Measurements from ENCODE around the gene RUBCN.
"Not testable (repeated sequence)": the region's sequence is repeated elsewhere in the genome, so short reads cannot be mapped to it uniquely, and the experiment has no call there.

DNA sequence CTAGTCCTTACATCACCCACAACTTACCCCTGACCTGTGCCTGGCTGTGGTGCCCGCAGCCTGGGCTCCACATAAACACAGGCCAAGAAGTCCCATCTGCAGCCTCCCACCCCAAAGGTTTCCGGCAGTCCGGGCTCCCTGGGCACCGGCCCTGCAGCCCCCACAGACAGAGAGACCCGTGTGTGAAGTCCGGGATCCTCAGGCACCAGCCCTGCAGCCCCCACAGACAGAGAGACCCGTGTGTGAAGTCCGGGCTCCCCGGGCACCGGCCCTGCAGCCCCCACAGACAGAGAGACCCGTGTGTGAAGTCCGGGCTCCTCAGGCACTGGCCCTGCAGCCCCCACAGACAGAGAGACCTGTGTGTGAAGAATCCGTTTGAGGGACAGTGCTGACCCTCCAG is 78.0 kb downstream of the RUBCN start:
- TF ChIP-seq EZH2 (IDR thresholded peaks at IDR 0.05; ENCODE audit: insufficient read depth, low read length), result not testable (repeated sequence)
- TF ChIP-seq, protein P1, sequence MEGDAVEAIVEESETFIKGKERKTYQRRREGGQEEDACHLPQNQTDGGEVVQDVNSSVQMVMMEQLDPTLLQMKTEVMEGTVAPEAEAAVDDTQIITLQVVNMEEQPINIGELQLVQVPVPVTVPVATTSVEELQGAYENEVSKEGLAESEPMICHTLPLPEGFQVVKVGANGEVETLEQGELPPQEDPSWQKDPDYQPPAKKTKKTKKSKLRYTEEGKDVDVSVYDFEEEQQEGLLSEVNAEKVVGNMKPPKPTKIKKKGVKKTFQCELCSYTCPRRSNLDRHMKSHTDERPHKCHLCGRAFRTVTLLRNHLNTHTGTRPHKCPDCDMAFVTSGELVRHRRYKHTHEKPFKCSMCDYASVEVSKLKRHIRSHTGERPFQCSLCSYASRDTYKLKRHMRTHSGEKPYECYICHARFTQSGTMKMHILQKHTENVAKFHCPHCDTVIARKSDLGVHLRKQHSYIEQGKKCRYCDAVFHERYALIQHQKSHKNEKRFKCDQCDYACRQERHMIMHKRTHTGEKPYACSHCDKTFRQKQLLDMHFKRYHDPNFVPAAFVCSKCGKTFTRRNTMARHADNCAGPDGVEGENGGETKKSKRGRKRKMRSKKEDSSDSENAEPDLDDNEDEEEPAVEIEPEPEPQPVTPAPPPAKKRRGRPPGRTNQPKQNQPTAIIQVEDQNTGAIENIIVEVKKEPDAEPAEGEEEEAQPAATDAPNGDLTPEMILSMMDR (IDR thresholded peaks at IDR 0.05; ENCODE audit: insufficient read depth, low read depth, low read length), result not testable (repeated sequence)

Measured in astrocyte (in vitro differentiated cells and primary cell).